Measurements from ENCODE around the gene PLAC9.
"Not testable (repeated sequence)": the region's sequence is repeated elsewhere in the genome, so short reads cannot be mapped to it uniquely, and the experiment has no call there.

The PLAC9 gene

DNA sequence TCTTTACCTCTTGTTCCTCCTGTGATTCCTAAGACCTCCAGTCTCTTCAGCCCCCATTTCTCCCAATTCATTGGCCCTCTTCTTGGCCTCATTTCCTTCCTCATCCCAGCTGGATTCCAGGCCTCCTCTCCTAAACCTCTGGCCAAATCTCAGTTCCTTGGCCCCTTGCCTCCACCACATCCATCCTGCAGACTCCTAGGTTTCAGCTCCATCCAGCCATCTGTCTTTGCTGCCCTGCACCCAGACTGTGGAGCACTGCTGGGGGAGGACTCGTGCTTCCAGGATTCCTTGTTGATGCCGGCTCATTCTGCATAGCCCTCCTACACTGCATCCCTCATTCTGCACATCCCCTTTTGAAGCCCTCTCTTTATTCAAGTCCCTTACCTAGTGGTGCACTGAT lies 6.7 kb downstream of the PLAC9 start:
- DNase-seq (ENCODE audit: low read depth) = no peak

DNA sequence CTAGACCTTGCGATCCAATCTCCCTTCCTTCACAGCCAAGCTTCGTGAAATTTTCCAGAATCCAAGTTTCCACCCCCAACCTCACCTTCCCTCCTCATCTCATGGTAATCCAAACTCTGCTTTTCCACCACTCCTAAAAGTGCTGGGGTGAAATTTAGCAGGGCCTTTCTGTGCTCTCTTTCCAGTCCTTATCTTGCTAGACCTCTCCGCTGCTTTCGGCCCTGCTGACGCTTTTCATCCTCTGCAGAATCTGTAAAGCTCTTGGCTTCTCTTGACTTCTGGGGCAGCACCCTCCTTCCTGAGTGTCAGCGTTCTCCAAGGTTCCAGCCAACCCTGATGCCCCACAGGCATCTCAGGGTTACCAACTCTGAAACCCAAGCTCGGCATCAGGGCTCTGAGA lies 7.7 kb downstream of the PLAC9 start:
- no peak for DNase-seq (ENCODE audit: low read depth)

DNA sequence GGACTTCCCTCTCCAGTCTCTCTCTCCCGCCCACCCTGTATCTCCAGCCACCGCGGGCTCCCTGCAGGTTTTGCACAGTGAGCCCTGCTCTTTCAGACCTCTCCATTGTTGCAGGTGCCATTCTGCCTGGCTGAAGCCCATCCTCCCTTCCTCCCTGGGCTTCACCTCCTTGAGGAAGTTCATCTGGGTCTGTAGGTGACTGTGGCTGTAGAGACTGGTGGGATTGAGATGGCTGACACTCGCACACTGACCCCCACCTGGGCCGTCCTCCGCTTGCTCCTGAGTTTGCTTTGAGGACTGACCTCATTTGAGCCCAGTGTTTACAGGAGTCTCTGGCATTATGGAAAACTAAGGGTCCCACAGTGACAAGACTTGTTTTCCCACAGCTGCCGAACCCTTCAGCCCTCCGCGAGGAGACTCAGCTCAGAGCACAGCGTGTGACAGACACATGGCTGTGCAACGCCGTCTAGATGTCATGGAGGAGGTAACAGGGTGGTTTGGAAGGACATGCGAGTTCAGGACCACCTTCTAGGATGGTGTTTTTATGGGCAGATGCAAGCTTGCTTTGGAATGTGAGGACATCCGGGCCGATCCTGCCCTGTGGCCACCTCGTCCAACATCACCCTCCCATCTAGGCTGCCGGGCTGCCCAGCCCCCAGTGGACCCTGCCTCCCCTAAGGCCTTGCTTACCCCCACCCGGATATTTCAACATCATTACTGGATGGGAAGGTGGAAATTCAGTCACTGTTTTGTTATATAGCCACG lies 9.3 kb downstream of the PLAC9 start:
- no peak for DNase-seq (ENCODE audit: low read depth)

DNA sequence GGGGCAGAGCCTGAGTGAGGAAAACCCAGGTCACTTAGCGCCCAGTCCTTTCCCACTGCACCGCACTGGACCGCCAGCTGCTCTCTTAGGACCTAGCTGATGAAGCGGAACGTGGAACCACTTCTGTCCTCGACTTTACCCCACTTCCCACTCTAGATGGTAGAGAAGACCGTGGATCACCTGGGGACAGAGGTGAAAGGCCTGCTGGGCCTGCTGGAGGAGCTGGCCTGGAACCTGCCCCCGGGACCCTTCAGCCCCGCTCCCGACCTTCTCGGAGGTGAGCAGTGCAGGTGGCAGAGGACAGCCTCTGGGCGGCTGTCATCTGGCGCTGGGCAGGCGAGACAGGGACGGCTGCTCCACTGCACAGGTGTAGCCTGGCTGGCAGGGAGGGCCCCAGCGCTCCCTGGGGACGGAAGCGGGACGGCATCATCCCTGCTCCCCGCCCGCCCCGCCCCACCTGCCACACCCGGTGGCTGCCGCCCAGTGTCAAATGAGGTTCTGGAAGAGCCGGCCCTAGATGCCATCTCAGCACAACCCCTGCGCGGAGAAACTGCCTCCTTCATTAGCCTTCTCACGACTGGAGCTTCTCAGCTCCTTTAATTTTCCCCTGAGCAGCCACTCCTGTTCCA lies 11.7 kb downstream of the PLAC9 start:
- DNase-seq (ENCODE audit: low read depth) = no peak

DNA sequence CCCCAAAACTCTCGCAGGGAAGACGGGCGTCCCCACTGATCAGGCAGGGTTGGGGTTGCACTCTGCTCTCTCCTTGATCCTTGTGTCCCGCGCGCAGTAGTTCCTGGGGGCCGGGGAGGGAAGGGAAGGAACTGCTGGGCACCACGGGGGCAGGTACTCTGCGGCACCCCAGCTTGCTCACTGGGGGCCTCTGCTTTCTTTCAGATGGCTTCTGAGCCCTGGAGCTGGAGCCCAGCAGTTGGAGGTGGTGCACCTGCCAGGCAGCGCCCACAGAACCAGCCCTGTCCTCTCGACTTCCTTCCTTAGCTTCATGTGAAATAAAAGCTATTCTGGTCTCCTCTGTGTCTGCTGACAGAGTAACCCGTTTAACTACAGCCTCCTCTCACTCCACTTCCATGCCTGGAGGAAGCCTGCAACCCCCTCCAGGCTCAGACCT lies 12.2 kb downstream of the PLAC9 start:
- no peak for DNase-seq (ENCODE audit: low read depth)

DNA sequence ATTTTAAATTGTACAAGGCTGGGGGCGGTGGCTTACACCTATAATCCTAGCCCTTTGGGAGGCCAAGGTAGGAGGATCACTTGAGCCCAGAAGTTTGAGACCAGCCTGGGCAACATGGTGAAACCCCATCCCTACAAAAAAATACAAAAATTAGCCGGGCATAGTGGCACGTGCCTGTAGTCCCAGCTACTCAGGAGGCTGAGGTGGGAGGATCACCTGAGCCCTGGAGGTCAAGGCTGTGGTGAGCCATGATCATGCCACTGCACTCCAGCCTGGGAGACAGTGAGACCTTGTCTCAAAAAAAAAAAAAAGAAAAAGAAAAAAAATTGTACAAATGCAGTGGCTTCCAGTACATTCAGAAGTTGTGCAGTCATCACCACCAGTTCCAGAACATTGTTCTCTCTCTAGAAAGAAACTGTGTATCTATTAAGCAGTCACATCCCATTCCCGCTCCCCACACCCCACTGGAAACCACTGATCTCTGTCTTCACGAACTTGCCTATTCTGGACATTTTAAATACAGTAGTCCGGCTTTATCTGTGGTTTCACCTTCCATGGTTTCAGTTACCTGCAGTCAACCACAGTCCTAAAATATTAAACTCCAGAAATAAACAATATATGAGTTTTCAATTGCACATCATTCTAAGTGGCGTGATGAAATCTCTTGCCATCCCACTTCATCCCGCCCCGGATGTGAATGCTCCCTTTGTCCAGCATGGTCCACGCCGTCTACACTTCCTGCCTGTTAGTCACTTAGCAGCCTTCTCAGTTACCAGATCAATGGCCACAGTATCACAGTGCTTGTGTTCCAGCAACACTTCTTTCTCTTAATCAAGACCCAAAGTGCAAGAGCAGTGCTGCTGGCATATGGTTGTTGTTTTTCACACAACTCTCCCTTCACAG lies 13.1 kb downstream of the PLAC9 start:
- not testable (repeated sequence) for DNase-seq (ENCODE audit: low read depth)

DNA sequence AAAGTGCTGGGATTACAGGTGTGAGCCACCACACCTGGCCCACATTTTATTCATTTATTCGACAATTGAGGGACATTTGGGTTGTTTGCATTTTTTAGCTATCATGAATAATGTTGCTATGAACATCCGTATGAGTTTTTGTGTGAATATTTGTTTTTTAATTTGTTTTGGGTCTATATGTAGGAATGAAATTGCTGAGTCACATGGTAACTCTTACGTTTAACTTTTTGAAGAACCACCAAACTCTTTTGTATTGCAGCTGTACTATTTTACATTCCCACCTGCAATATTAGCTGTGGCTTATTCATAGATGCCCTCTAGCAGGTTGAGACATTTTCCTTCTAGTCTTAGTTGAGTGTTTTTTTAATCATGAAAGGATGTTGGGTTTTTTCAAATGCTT lies 14.4 kb downstream of the PLAC9 start:
- DNase-seq (ENCODE audit: low read depth) = no peak

DNA sequence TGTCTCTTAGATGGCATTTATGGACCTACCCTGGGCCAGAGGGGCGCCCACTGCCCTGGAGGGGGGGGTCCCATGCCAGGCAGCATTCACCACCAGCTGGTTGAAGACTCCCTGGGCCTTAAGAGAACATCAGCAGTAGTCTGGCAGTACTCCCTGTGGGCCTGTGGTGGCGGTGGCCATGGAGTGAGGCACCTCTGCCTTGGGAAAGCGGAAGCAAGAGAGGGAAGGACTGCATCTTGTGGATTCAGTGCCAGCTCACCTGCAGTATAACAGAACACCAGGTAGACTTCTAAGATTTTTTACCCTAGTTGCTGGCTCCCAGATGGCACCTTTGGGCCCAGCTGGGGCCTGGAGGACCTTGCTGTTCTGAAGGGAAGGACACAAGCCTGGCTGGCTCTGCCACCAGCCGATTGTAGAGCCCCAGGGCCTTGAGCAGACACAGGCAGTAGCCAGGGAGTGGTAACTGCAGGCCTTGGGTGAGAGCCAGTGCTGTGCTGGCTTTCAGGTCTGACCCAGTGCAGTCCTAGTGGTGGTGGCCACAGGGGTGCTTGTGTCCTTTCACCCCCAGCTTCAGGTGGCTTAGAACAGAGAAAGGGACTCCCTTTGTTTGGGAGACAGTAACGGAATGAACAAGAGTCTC lies 15.8 kb downstream of the PLAC9 start:
- no peak for DNase-seq (ENCODE audit: low read depth)

DNA sequence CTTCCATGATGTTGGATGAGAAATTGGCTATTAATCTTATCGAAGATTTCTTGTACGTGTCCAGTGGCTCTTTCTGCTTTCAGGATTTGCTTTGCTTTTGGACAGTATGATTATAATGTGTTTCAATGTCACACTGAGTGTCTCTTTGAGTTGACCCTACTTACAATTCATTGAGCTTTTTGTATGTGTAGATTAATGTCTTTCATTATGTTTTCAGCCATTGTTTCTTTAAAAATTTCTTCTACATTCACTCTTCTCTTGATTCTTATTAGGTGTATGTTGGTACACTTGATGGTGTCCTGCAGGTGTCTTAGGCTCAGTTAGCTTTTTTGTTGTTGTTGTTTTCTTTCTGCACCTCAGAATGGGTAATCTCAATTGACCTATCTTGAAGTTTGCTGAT lies 16.6 kb downstream of the PLAC9 start:
- no peak for DNase-seq (ENCODE audit: low read depth)

DNA sequence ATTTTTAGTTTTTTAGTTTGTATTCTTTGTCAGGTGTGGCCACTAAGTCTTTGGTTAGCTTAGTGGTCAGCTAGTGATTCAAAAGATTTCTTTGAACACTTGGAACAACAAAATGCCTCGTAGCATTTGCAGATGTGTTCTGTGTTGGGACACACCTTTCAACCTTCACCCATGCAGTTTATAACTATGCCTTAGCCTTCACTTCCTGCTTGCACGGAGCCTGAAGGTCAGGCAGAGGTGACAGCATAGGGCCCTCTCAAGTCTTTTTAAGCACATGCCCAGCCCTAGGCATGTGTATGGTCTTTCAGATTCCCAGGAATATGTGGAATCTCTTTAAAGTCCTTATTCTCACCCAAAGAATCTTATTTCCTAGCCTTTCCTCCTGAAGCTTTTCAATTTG lies 17.6 kb downstream of the PLAC9 start:
- DNase-seq (ENCODE audit: low read depth) = no peak

DNA sequence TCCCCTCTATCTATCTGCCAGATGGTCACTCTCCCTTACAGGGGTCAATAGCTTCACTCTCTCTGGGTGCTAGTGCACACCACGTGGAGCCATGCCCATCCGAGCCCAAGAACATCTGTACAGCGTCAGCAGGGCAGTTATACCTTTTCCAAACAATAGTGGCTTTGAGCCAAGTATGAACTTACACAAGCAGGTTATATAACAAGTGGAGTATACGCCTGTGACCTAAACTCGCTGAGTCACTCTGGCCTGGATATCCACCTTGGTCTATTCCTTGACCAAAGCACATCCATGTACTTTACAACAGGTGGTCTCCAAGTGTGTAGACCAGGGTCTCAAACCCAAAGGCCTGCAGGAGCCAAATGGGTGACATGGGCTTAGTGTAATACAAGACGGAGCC lies 20.3 kb downstream of the PLAC9 start:
- no peak for DNase-seq (ENCODE audit: low read depth)

DNA sequence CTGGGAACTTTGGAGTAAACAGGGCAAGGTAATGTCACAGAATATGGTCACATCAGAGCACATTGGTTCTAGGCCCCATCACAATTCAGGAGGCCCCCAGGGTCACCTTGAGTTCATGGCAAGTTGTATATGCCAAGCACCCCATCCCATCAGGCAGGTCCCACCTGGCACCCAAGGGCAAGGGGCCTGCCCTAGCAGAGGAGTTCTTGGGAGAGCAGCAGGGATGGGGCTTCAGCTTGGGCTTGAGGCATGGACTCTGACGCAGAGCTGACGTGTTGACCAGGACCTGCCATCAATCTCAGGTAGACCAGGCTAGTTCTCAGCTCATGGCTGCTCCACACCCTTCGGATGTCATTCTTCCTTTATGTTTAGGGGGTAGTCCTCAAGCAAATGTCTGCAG lies 20.9 kb downstream of the PLAC9 start:
- DNase-seq (ENCODE audit: low read depth) = no peak

DNA sequence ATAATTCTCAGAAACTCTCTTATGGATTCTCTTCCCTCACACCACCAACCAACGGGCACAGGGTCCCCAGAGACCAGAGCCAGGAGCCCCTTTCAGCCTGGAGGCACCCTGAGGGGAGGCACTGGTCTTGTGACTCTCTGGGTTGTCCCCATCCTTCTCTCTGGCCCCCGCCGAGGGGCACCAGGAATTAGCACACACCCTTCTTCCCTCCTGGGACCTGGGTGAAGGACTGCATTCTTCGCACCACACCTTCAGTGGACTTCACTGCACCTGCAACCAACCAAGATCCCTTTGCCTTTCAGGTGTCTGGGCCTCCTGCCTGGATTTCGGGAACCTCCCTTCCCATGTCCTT lies 22.1 kb downstream of the PLAC9 start:
- DNase-seq (ENCODE audit: low read depth) = no peak

DNA sequence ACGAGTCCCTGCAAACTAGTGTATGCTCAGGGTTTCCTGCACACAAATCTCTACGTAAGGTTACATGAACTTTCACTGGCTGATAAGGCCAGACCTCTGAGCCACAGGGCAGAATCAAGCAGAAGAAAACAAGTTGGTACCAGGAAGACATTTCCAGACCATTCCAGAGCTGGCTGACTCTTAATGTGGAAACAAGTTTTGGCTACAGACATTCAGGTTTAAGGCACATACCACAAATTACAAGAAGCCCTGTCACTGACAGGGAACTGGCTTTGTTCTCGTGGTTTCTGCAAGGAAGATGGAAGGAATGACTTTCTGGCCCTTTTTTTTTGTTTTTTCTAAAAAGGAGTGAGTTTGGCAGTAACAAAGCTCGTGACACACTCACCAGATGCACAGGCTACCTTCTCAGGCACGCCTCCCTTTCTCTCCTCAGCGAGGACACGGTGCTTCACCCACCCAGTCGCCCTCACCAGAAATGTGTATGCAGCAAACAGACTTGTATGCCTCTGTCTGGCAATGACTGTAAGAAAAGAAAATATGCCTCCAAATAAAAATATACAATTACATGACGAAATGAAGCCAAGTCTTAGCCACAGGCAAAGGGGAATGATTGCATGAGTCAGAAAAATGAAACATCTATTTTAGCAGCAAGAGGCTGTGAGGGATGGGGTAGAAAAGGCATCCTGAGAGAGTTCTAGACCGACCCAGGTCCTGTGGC lies 22.6 kb downstream of the PLAC9 start:
- peak; percentile 87 for DNase-seq (ENCODE audit: low read depth)

DNA sequence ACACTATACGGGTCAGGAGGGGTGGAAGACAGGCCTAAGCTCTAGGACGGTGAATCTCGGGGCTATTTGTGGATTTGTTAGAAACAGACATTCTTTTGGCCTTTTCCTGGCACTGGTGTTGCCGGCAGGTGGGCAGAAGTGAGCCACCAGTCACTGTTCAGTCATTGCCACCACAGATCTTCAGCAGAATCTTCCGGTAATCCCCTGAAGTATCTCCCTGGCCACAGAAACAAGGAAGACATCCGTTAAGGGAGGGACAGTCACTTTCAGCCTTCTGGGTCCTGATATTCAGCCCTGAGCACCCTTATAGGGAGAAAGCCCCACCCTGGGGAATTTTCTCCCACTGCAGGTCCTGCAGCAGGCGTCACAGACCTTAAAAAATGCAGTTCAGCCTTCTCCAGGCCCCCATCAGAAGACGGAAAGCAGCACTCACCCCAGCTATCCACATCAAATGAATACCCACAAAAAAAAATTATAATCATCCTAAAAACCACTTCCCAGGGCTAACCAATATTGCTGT lies 23.2 kb downstream of the PLAC9 start:
- no peak for DNase-seq (ENCODE audit: low read depth)

DNA sequence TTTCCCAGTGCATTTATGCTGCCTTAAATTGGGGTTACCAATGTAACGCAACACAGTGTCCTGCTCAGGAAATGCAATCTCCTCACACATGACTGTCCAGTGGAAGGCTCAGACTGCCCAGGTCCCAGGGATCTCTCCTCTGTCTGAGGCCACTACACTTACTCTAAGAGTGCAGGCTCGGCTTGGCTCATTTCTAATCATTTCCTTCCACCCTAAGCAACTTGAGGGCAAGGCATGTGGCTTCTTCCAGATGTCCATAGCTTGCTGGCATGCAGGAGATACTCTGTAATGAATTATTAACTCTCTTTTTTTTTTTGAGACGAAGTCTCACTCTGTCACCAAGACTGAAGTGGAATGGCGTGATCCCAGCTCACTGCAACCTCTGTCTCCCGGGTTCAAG lies 23.7 kb downstream of the PLAC9 start:
- DNase-seq (ENCODE audit: low read depth) = no peak

DNA sequence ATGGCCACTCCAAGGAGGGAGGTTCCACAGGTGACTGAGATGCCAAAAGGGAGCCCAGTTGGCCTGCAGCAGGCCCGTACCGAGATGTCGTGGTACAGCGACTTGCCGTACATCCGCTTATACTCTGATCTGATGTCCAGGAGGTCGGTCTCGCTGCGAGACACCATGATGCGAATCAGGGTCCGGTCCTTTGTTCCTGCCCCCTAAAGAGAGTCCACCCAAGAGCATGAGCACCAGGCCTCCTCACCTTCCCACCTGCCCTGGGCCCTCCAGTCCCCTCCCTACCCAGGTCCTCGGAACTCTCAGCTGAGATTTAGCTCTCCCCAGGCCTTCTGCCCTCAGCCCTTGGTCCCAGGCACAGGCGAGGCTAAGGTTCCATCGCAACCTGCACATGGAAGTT lies 25.0 kb downstream of the PLAC9 start:
- DNase-seq (ENCODE audit: low read depth) = no peak

DNA sequence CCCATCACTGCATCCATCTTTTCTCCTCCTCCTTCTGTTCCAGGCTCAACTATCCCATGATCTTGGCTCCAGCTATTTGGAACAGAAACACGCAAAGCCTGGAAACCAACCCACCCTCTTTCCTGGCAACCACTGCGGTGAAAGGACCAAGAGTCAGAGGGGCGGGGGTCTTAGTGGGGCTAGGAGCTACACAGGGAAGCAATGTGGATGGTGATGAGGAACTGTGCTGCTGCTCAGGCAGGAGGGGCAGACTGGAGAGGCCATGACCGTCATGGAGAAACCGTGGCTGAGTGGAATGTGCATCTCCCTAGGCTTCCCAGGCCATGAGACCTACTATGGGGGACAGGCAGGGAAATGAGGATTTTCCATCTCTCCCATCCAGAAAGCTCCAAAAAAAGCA lies 25.6 kb downstream of the PLAC9 start:
- no peak for DNase-seq (ENCODE audit: low read depth)

DNA sequence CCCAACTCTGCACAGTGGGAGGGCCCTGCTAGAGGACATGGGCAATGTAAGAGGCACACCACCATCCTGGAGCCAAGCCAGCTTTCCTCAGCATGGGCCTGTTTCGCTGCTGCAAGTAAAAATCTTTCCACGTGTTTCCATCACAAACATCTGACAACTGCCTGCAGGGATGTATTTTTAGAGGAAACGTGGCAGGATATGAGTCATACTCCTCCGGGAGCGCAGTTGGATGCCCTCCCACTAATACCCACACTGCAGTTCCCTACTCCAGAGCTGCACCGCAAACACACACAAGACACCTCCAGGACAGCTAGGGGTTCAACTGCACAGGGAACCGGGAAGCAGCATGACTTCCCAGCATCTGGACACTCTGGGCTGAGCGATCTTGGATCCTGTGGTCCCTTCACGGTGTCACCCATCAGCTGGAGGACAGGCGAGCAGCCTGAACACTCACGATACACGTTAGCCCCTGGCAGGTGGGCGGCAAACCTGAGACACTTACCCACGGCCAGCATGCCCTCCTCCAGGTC lies 26.1 kb downstream of the PLAC9 start:
- DNase-seq (ENCODE audit: low read depth) = peak; percentile 96

DNA sequence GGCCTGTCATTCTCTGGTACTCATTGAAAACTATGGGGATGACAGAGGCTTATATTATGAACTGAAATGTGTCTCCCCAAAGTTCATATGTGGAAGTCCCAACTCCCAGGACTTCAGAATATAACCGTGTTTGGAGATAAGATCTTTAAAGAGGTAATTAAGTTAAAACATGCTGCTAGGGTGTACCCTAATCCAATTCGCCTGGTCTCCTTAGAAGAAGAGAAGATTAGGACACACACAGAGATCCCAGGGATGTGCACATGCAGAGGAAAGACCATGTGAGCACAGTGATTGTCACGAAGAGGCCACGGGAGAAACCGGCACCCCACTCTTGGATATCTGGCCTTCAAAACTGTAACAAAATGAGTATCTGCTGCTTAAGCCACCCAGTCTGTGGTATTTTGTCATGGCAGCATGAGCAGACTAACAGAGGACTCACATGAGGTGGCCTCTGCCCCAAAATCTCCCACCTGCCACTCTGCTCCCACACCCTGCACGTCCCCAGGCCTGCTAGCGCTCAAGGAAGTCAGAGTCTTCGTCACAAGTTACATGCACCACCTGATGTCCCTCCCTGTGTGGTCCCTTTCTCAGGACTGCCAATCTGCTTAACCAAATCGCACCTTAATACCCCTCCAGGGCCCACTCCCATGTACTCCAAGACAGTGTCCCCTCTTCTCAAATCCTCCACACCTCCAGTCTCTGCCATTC lies 26.8 kb downstream of the PLAC9 start:
- DNase-seq (ENCODE audit: low read depth) = no peak

Data from GM04504 (cell line).